ENCODE results near the gene C11orf68.
"Not testable (repeated sequence)": the region's sequence is repeated elsewhere in the genome, so short reads cannot be mapped to it uniquely, and the experiment has no call there.

DNA sequence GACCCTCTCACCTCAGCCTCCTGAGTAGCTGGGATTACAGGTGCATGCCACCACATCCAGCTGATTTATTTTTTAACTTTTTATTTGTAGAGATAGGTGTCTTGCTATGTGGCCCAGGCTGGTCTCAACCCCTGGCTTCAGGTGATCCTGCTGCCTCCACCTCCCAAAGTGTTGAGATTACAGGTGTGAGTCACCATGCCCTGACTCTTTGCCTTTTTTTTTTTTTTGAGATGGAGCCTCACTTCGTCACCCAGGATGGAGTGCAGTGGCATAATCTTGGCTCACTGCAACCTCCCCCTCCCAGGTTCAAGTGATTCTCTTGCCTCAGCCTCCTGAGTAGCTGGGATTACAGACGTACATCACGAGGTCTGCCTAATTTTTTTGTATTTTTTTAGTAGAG is 32.8 kb upstream of the C11orf68 start:
- TF ChIP-seq, protein P1, sequence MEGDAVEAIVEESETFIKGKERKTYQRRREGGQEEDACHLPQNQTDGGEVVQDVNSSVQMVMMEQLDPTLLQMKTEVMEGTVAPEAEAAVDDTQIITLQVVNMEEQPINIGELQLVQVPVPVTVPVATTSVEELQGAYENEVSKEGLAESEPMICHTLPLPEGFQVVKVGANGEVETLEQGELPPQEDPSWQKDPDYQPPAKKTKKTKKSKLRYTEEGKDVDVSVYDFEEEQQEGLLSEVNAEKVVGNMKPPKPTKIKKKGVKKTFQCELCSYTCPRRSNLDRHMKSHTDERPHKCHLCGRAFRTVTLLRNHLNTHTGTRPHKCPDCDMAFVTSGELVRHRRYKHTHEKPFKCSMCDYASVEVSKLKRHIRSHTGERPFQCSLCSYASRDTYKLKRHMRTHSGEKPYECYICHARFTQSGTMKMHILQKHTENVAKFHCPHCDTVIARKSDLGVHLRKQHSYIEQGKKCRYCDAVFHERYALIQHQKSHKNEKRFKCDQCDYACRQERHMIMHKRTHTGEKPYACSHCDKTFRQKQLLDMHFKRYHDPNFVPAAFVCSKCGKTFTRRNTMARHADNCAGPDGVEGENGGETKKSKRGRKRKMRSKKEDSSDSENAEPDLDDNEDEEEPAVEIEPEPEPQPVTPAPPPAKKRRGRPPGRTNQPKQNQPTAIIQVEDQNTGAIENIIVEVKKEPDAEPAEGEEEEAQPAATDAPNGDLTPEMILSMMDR (IDR thresholded peaks at IDR 0.05) = not testable (repeated sequence)
- not testable (repeated sequence) for TF ChIP-seq EP300, POLR2A (IDR thresholded peaks at IDR 0.05)
